Naive B cell (primary cell): ENCODE data around the gene OR6Q1. TPM values are rescaled to one million over a fixed set of nuclear protein-coding genes. Genes with fewer than 3 reads are reported as not detected.

ENCODE experiments used
- ATAC-seq, 2 donors: fragments of 150-1000 bp; cut with Tn5 transposase; 2 replicates each; pipeline ENCODE4 v1.10.0; 2021; ENCODE audit warnings: low read depth in 2 of 2, mild to moderate bottlenecking in 2 of 2, moderate library complexity in 2 of 2
- DNase-seq: peaks from one replicate; pipeline ENCODE4 v3.0.0; 2022
- H3K27ac Mint-ChIP-seq, 6 donors: one replicate each; pipeline ENCODE4 v1.8.0; 2020 to 2022; ENCODE audit warnings: mild to moderate bottlenecking in 6 of 6, mixed read lengths in 6 of 6, moderate library complexity in 5 of 6, inconsistent platforms in 2 of 6
- H3K27me3 Mint-ChIP-seq, 3 donors: one replicate each; pipeline ENCODE4 v1.8.0; 2021 to 2022; ENCODE audit warnings: mixed read lengths in 3 of 3, mild to moderate bottlenecking in 1 of 3
- H3K36me3 Mint-ChIP-seq, 2 donors: one replicate each; pipeline ENCODE4 v1.8.0; 2020 to 2022; ENCODE audit warnings: mixed read lengths in 2 of 2, inconsistent platforms in 1 of 2, mild to moderate bottlenecking in 1 of 2
- H3K4me1 Mint-ChIP-seq, 3 donors: one replicate each; pipeline ENCODE4 v1.8.0; 2020 to 2022; ENCODE audit warnings: mixed read lengths in 3 of 3, inconsistent platforms in 1 of 3, mild to moderate bottlenecking in 1 of 3, moderate library complexity in 1 of 3
- H3K4me3 Mint-ChIP-seq, 8 donors: one replicate each; pipeline ENCODE4 v1.8.0; 2020 to 2022; ENCODE audit warnings: mild to moderate bottlenecking in 8 of 8, mixed read lengths in 8 of 8, moderate library complexity in 8 of 8, inconsistent platforms in 2 of 8
- H3K9me3 Mint-ChIP-seq, 7 donors: one replicate each; pipeline ENCODE4 v1.8.0; 2020 to 2022; ENCODE audit warnings: mixed read lengths in 7 of 7, mild to moderate bottlenecking in 5 of 7, inconsistent platforms in 2 of 7, moderate library complexity in 1 of 7
- polyA plus RNA-seq, 6 donors: library from polyadenylated mRNA; unstranded; fragments of 300-500 nt; fragmentation: Illumina TruSeq; gene quantifications; one replicate each; pipeline ENCODE4 v1.2.3, GENCODE V29; 2021; ENCODE audit warnings: low read depth in 6 of 6

The OR6Q1 gene
- polyA plus RNA-seq, 6 donors from 2014 or later: not detected

- DNase-seq: no peak
- Mint-ChIP-seq H3K27ac (no peak overlapping the region), H3K9me3 (peaks cover 0 to 4% (median 0%) of the 10 kb centered on the region in 7 donors), H3K4me1 (no peaks in the 10 kb centered on the region), H3K4me3 (no peak overlapping the region), H3K36me3 (no peaks in the 10 kb centered on the region), H3K27me3 (peaks cover 5 to 36% (median 15%) of the 10 kb centered on the region in 3 donors)
- ATAC-seq: no peak
Measured at GRCh38 chr11:58061813-58062212, 31.1 kb downstream of the OR6Q1 start.

GRCh38 chr11:58067685-58068084, 36.9 kb downstream of the OR6Q1 start:
- no peak for DNase-seq
- Mint-ChIP-seq H3K27ac (no peak overlapping the region), H3K27me3 (peaks cover 9 to 13% (median 9%) of the 10 kb centered on the region in 3 donors), H3K4me1 (no peaks in the 10 kb centered on the region), H3K4me3 (no peak overlapping the region), H3K9me3 (peaks cover 0 to 2% (median 0%) of the 10 kb centered on the region in 7 donors), H3K36me3 (no peaks in the 10 kb centered on the region)
- ATAC-seq: no peak

GRCh38 chr11:58068655-58069054, 37.9 kb downstream of the OR6Q1 start:
- Mint-ChIP-seq H3K4me3 (no peak overlapping the region), H3K27ac (no peak overlapping the region), H3K36me3 (no peaks in the 10 kb centered on the region), H3K9me3 (peaks cover 0 to 2% (median under 1%) of the 10 kb centered on the region in 7 donors), H3K4me1 (no peaks in the 10 kb centered on the region), H3K27me3 (peaks cover 9 to 13% (median 10%) of the 10 kb centered on the region in 3 donors)
- ATAC-seq (no peak), DNase-seq (no peak)

- Mint-ChIP-seq H3K4me1 (no peaks in the 10 kb centered on the region), H3K27me3 (peaks cover 0 to 8% (median 6%) of the 10 kb centered on the region in 3 donors), H3K9me3 (peaks cover 1 to 14% (median 7%) of the 10 kb centered on the region in 7 donors), H3K4me3 (no peak overlapping the region), H3K27ac (no peak overlapping the region), H3K36me3 (no peaks in the 10 kb centered on the region)
- ATAC-seq (no peak), DNase-seq (no peak)
Measured at GRCh38 chr11:58070585-58070984, 39.8 kb downstream of the OR6Q1 start.

GRCh38 chr11:58075781-58076180, 45.0 kb downstream of the OR6Q1 start:
- DNase-seq (no peak), ATAC-seq (no peak)
- Mint-ChIP-seq H3K4me3 (no peak overlapping the region), H3K36me3 (no peaks in the 10 kb centered on the region), H3K27me3 (peaks cover 3 to 13% (median 11%) of the 10 kb centered on the region in 3 donors), H3K9me3 (peaks cover 1 to 14% (median 7%) of the 10 kb centered on the region in 7 donors), H3K27ac (no peak overlapping the region), H3K4me1 (no peaks in the 10 kb centered on the region)

Other genes with a start within 250 kb of the OR6Q1 start
- gene OR9Q1, start 7.1 kb upstream of the OR6Q1 start, polyA plus RNA-seq: not detected
- gene OR9I1, start 94.6 kb downstream of the OR6Q1 start, polyA plus RNA-seq: not detected
- gene OR9Q2, start 158.1 kb downstream of the OR6Q1 start, polyA plus RNA-seq: not detected
- not detected for gene OR1S2, start 173.2 kb downstream of the OR6Q1 start, polyA plus RNA-seq
- gene OR1S1, start 181.8 kb downstream of the OR6Q1 start, polyA plus RNA-seq: not detected
- gene OR10Q1, start 198.0 kb downstream of the OR6Q1 start, polyA plus RNA-seq: not detected
- gene OR10W1, start 237.3 kb downstream of the OR6Q1 start, polyA plus RNA-seq: not detected